ENCODE measurements around the gene GOLGA7B.

Gene GOLGA7B

GRCh38 chr10:97851341-97852001, 1.8 kb downstream of the GOLGA7B start:
- no peak overlapping the region for H3K27ac ChIP-seq (ENCODE audit: low read length)
- H3K27me3 ChIP-seq (ENCODE audit: control insufficient read depth in 1 of 2, insufficient read depth in 2 of 2, low read length in 2 of 2) = peaks cover 40 to 43% of the 10 kb centered on the region in 2 donors
- H3K36me3 ChIP-seq (ENCODE audit: control insufficient read depth in 2 of 2, insufficient read depth in 2 of 2, low read length in 2 of 2) = no peaks in the 10 kb centered on the region
- H3K4me3 ChIP-seq (ENCODE audit: low read length in 2 of 2) = no peak overlapping the region
- H3K4me1 ChIP-seq (ENCODE audit: control insufficient read depth, insufficient read depth, low read length) = no peaks in the 10 kb centered on the region
- H3K9me3 ChIP-seq (ENCODE audit: control insufficient read depth in 2 of 2, low read length in 2 of 2) = peaks cover 0 to 2% of the 10 kb centered on the region in 2 donors
- H3K9ac ChIP-seq (ENCODE audit: low read length in 2 of 2) = no peak overlapping the region

GRCh38 chr10:97852277-97852676, 2.6 kb downstream of the GOLGA7B start:
- Histone ChIP-seq H3K27me3 (ENCODE audit: control insufficient read depth in 1 of 2, insufficient read depth in 2 of 2, low read length in 2 of 2) (peaks cover 40 to 43% of the 10 kb centered on the region in 2 donors), H3K4me1 (ENCODE audit: control insufficient read depth, insufficient read depth, low read length) (no peaks in the 10 kb centered on the region), H3K27ac (ENCODE audit: low read length) (no peak overlapping the region)

GRCh38 chr10:97852840-97853405, 3.3 kb downstream of the GOLGA7B start:
- Histone ChIP-seq H3K9me3 (ENCODE audit: control insufficient read depth in 2 of 2, low read length in 2 of 2) (peaks cover 0 to 2% of the 10 kb centered on the region in 2 donors), H3K36me3 (ENCODE audit: control insufficient read depth in 2 of 2, insufficient read depth in 2 of 2, low read length in 2 of 2) (no peaks in the 10 kb centered on the region), H3K27me3 (ENCODE audit: control insufficient read depth in 1 of 2, insufficient read depth in 2 of 2, low read length in 2 of 2) (peaks cover 40 to 43% of the 10 kb centered on the region in 2 donors), H3K4me1 (ENCODE audit: control insufficient read depth, insufficient read depth, low read length) (no peaks in the 10 kb centered on the region), H3K9ac (ENCODE audit: low read length in 2 of 2) (no peak overlapping the region), H3K4me3 (ENCODE audit: low read length in 2 of 2) (no peak overlapping the region), H3K27ac (ENCODE audit: low read length) (no peak overlapping the region)

More at GRCh38 chr10:97852277-97852676, 2.6 kb downstream of the GOLGA7B start:
- Histone ChIP-seq H3K9me3 (ENCODE audit: control insufficient read depth in 2 of 2, low read length in 2 of 2) (peaks cover 0 to 2% of the 10 kb centered on the region in 2 donors), H3K4me3 (ENCODE audit: low read length in 2 of 2) (no peak overlapping the region), H3K9ac (ENCODE audit: low read length in 2 of 2) (no peak overlapping the region), H3K36me3 (ENCODE audit: control insufficient read depth in 2 of 2, insufficient read depth in 2 of 2, low read length in 2 of 2) (no peaks in the 10 kb centered on the region)

GRCh38 chr10:97854743-97855142, 5.1 kb downstream of the GOLGA7B start:
- Histone ChIP-seq H3K9me3 (ENCODE audit: control insufficient read depth in 2 of 2, low read length in 2 of 2) (peaks cover 0 to 2% of the 10 kb centered on the region in 2 donors), H3K4me3 (ENCODE audit: low read length in 2 of 2) (no peak overlapping the region), H3K27me3 (ENCODE audit: control insufficient read depth in 1 of 2, insufficient read depth in 2 of 2, low read length in 2 of 2) (peaks cover 39 to 45% of the 10 kb centered on the region in 2 donors), H3K4me1 (ENCODE audit: control insufficient read depth, insufficient read depth, low read length) (no peaks in the 10 kb centered on the region), H3K27ac (ENCODE audit: low read length) (no peak overlapping the region), H3K9ac (ENCODE audit: low read length in 2 of 2) (no peak overlapping the region), H3K36me3 (ENCODE audit: control insufficient read depth in 2 of 2, insufficient read depth in 2 of 2, low read length in 2 of 2) (no peaks in the 10 kb centered on the region)

GRCh38 chr10:97858001-97858439, 8.4 kb downstream of the GOLGA7B start:
- H3K4me1 ChIP-seq (ENCODE audit: control insufficient read depth, insufficient read depth, low read length) = no peaks in the 10 kb centered on the region
- H3K27ac ChIP-seq (ENCODE audit: low read length) = no peak overlapping the region
- H3K4me3 ChIP-seq (ENCODE audit: low read length in 2 of 2) = no peak overlapping the region
- peaks cover 17 to 20% of the 10 kb centered on the region in 2 donors for H3K27me3 ChIP-seq (ENCODE audit: control insufficient read depth in 1 of 2, insufficient read depth in 2 of 2, low read length in 2 of 2)
- H3K9me3 ChIP-seq (ENCODE audit: control insufficient read depth in 2 of 2, low read length in 2 of 2) = peaks cover 0 to 2% of the 10 kb centered on the region in 2 donors
- no peak overlapping the region for H3K9ac ChIP-seq (ENCODE audit: low read length in 2 of 2)
- no peaks in the 10 kb centered on the region for H3K36me3 ChIP-seq (ENCODE audit: control insufficient read depth in 2 of 2, insufficient read depth in 2 of 2, low read length in 2 of 2)

GRCh38 chr10:97861097-97861750, 11.6 kb downstream of the GOLGA7B start:
- Histone ChIP-seq H3K9me3 (ENCODE audit: control insufficient read depth in 2 of 2, low read length in 2 of 2) (no peaks in the 10 kb centered on the region), H3K27ac (ENCODE audit: low read length) (no peak overlapping the region), H3K36me3 (ENCODE audit: control insufficient read depth in 2 of 2, insufficient read depth in 2 of 2, low read length in 2 of 2) (no peaks in the 10 kb centered on the region), H3K9ac (ENCODE audit: low read length in 2 of 2) (no peak overlapping the region), H3K4me3 (ENCODE audit: low read length in 2 of 2) (no peak overlapping the region), H3K27me3 (ENCODE audit: control insufficient read depth in 1 of 2, insufficient read depth in 2 of 2, low read length in 2 of 2) (peaks cover 5 to 16% of the 10 kb centered on the region in 2 donors), H3K4me1 (ENCODE audit: control insufficient read depth, insufficient read depth, low read length) (no peaks in the 10 kb centered on the region)

GRCh38 chr10:97861924-97862323, 12.3 kb downstream of the GOLGA7B start:
- Histone ChIP-seq H3K4me3 (ENCODE audit: low read length in 2 of 2) (no peak overlapping the region), H3K4me1 (ENCODE audit: control insufficient read depth, insufficient read depth, low read length) (no peaks in the 10 kb centered on the region), H3K9ac (ENCODE audit: low read length in 2 of 2) (no peak overlapping the region), H3K36me3 (ENCODE audit: control insufficient read depth in 2 of 2, insufficient read depth in 2 of 2, low read length in 2 of 2) (no peaks in the 10 kb centered on the region), H3K27me3 (ENCODE audit: control insufficient read depth in 1 of 2, insufficient read depth in 2 of 2, low read length in 2 of 2) (peaks cover 5 to 18% of the 10 kb centered on the region in 2 donors), H3K9me3 (ENCODE audit: control insufficient read depth in 2 of 2, low read length in 2 of 2) (no peaks in the 10 kb centered on the region), H3K27ac (ENCODE audit: low read length) (no peak overlapping the region)

- no peak overlapping the region for H3K4me3 ChIP-seq (ENCODE audit: low read length in 2 of 2)
- no peak overlapping the region for H3K9ac ChIP-seq (ENCODE audit: low read length in 2 of 2)
- H3K9me3 ChIP-seq (ENCODE audit: control insufficient read depth in 2 of 2, low read length in 2 of 2) = no peaks in the 10 kb centered on the region
- peaks cover 0 to 21% of the 10 kb centered on the region in 2 donors for H3K27me3 ChIP-seq (ENCODE audit: control insufficient read depth in 1 of 2, insufficient read depth in 2 of 2, low read length in 2 of 2)
- H3K36me3 ChIP-seq (ENCODE audit: control insufficient read depth in 2 of 2, insufficient read depth in 2 of 2, low read length in 2 of 2) = no peaks in the 10 kb centered on the region
- no peaks in the 10 kb centered on the region for H3K4me1 ChIP-seq (ENCODE audit: control insufficient read depth, insufficient read depth, low read length)
- no peak overlapping the region for H3K27ac ChIP-seq (ENCODE audit: low read length)
Measured at GRCh38 chr10:97863808-97864207, 14.2 kb downstream of the GOLGA7B start.

- peaks cover 4 to 28% of the 10 kb centered on the region in 2 donors for H3K27me3 ChIP-seq (ENCODE audit: control insufficient read depth in 1 of 2, insufficient read depth in 2 of 2, low read length in 2 of 2)
- H3K9me3 ChIP-seq (ENCODE audit: control insufficient read depth in 2 of 2, low read length in 2 of 2) = no peaks in the 10 kb centered on the region
- peaks cover 10% of the 10 kb centered on the region for H3K4me1 ChIP-seq (ENCODE audit: control insufficient read depth, insufficient read depth, low read length)
- H3K36me3 ChIP-seq (ENCODE audit: control insufficient read depth in 2 of 2, insufficient read depth in 2 of 2, low read length in 2 of 2) = no peaks in the 10 kb centered on the region
- no peak overlapping the region for H3K9ac ChIP-seq (ENCODE audit: low read length in 2 of 2)
- no peak overlapping the region for H3K27ac ChIP-seq (ENCODE audit: low read length)
- no peak overlapping the region for H3K4me3 ChIP-seq (ENCODE audit: low read length in 2 of 2)
Measured at GRCh38 chr10:97865488-97865887, 15.8 kb downstream of the GOLGA7B start.

GRCh38 chr10:97866524-97867219, 17.0 kb downstream of the GOLGA7B start:
- Histone ChIP-seq H3K27me3 (ENCODE audit: control insufficient read depth in 1 of 2, insufficient read depth in 2 of 2, low read length in 2 of 2) (peaks cover 4 to 29% of the 10 kb centered on the region in 2 donors), H3K9ac (ENCODE audit: low read length in 2 of 2) (no peak overlapping the region), H3K9me3 (ENCODE audit: control insufficient read depth in 2 of 2, low read length in 2 of 2) (no peaks in the 10 kb centered on the region), H3K4me1 (ENCODE audit: control insufficient read depth, insufficient read depth, low read length) (peaks cover 10% of the 10 kb centered on the region), H3K36me3 (ENCODE audit: control insufficient read depth in 2 of 2, insufficient read depth in 2 of 2, low read length in 2 of 2) (no peaks in the 10 kb centered on the region), H3K4me3 (ENCODE audit: low read length in 2 of 2) (no peak overlapping the region), H3K27ac (ENCODE audit: low read length) (no peak overlapping the region)

All from stomach smooth muscle (tissue), 2 donors.